GM19438 (cell line): ENCODE measurements around the gene KRTAP13-2.

Experiments used
- ATAC-seq: cut with Tn5 transposase; IDR thresholded peaks from one replicate; pipeline ENCODE4 v1.9.1; 2021; ENCODE audit warnings: low read depth; ENCODE audit not compliant: unreplicated experiment

KRTAP13-2 gene

DNA sequence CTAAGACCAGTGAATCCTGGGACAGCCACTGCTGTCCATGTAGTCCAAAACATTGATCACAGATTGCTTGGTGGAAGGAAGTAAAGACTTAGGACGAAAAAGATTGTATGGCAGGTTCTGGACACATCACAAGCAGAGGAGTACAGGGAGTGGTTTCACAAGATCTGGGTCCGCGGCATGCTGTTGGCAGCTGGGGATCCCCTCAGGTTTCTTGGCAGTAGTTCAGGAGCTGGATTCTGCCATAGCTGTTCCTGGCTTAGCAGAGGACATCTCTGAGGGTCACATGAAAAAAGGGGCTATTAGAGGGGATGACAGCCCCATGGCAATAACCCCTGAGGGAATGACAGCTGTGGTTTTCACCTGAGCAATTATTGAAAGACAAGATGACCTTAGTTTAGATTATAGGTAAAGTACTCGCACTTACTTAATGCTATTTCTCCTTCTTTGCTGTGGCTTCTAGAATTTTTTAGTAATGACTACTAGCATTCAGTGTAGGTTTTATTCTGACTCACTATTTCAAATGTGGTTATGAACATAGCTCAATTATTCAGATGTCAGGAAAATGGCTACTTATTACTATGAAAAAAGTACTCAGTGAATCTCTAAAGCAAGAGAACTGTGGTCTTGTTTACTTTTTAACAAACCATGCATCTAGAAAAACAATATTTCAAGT, 42.7 kb downstream of the KRTAP13-2 start:
- no peak for ATAC-seq

DNA sequence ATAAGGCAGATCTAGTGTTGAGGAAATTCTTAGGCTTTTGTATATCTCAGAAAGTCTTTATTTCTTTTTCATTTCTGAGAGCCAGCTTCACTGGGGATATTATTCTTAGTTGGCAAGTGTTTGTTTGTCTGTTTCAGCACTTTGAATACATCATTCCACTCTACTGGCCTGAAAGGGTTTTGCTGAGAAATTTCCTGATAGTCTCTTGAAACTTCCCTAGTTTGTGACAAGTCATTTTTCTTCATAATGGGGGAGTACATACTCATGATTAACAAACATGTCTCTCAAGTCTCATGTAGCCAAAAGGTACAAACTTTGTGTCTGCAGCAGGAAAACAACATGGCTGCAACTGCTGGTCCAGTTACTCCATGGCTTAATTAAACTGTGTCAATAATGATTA, 45.7 kb downstream of the KRTAP13-2 start:
- ATAC-seq = no peak
